Peyer's patch (tissue), 4 donors: Measurements from ENCODE around the gene IKBIP. TPM values are rescaled to one million over a fixed set of nuclear protein-coding genes. Genes with fewer than 3 reads are reported as not detected.
"Not testable (repeated sequence)": the region's sequence is repeated elsewhere in the genome, so short reads cannot be mapped to it uniquely, and the experiment has no call there.

Source experiments
- DNase-seq, 3 donors: peaks; one replicate each; pipeline ENCODE4 v3.0.0-alpha.2; 2017 to 2019
- H3K27ac ChIP-seq, 4 donors: fragments of 200-600 bp; sonication (generic); one replicate each; pipeline ENCODE4 v1.5.1; 2016 to 2019
- H3K27me3 ChIP-seq, 2 donors: fragments of 200-600 bp; sonication (generic); one replicate each; pipeline ENCODE4 v1.5.1; 2019
- H3K36me3 ChIP-seq, 3 donors: fragments of 200-600 bp; sonication (generic); one replicate each; pipeline ENCODE4 v1.5.1; 2016 to 2019
- H3K4me1 ChIP-seq, 4 donors: fragments of 200-600 bp; sonication (generic); one replicate each; pipeline ENCODE4 v1.5.1; 2016 to 2019
- H3K4me3 ChIP-seq, 4 donors: fragments of 200-600 bp; sonication (generic); 1 replicate in 3 of 4; 2 replicates in 1 of 4; pipeline ENCODE4 v1.5.1; 2016 to 2019; ENCODE audit warnings: mild to moderate bottlenecking in 1 of 4
- H3K9me3 ChIP-seq, 4 donors: fragments of 200-600 bp; sonication (generic); one replicate each; pipeline ENCODE4 v1.5.1; 2016 to 2019; ENCODE audit warnings: mild to moderate bottlenecking in 1 of 4
- POLR2A ChIP-seq, 2 donors: fragments of 450-650 bp; IDR thresholded peaks; one replicate each; pipeline ENCODE4 v1.5.1; 2017; ENCODE audit warnings: antibody characterized with exemption in 2 of 2, mild to moderate bottlenecking in 2 of 2, moderate library complexity in 2 of 2
- small RNA-seq, 2 donors: library from RNA; depleted of rRNA; stranded (forward); fragments of <200 nt; gene quantifications; one replicate each; pipeline ENCODE3, GENCODE V24; 2016
- total RNA-seq, 4 donors: library from RNA; depleted of rRNA; stranded (reverse); fragments of >200 nt; gene quantifications; one replicate each; pipeline ENCODE4 v1.1.0, GENCODE V29; 2016
- TF ChIP-seq, protein P1 (sequence below), 6 experiments: fragments of 450-650 bp in 4 of 6; fragments of 200-600 bp in 2 of 6; sonication (generic) in 1 of 6; IDR thresholded peaks; one replicate each; pipeline ENCODE4 v1.5.1; 2017 to 2019; ENCODE audit warnings: antibody characterized with exemption in 6 of 6, mild to moderate bottlenecking in 3 of 6, moderate library complexity in 1 of 6

IKBIP gene
- total RNA-seq, 4 donors from 2014 or later = 2.6 to 10.7 (median 3.8) TPM; not detected in 1

DNA sequence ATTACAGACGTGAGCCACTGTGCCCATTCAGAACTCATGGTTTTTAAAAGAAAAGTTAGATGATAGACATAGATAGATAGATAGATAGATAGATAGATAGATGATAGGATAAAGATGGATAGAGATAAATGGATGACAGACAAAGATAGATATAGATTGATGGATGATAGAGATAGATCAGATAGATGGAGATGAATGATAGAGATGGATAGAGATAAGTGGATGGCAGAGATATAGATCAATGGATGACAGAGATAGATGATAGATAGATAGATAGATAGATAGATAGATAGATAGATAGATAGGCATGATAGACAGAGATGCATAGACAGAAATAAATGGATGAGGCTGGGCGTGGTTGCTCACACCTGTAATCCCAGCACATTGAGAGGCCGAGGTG lies 64.8 kb downstream of the IKBIP start:
- TF ChIP-seq, protein P1, sequence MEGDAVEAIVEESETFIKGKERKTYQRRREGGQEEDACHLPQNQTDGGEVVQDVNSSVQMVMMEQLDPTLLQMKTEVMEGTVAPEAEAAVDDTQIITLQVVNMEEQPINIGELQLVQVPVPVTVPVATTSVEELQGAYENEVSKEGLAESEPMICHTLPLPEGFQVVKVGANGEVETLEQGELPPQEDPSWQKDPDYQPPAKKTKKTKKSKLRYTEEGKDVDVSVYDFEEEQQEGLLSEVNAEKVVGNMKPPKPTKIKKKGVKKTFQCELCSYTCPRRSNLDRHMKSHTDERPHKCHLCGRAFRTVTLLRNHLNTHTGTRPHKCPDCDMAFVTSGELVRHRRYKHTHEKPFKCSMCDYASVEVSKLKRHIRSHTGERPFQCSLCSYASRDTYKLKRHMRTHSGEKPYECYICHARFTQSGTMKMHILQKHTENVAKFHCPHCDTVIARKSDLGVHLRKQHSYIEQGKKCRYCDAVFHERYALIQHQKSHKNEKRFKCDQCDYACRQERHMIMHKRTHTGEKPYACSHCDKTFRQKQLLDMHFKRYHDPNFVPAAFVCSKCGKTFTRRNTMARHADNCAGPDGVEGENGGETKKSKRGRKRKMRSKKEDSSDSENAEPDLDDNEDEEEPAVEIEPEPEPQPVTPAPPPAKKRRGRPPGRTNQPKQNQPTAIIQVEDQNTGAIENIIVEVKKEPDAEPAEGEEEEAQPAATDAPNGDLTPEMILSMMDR (IDR thresholded peaks at IDR 0.05) = no peak
- TF ChIP-seq POLR2A (IDR thresholded peaks at IDR 0.05) = no peak
- Histone ChIP-seq H3K27ac (no peak overlapping the region), H3K36me3 (no peaks in the 10 kb centered on the region)

DNA sequence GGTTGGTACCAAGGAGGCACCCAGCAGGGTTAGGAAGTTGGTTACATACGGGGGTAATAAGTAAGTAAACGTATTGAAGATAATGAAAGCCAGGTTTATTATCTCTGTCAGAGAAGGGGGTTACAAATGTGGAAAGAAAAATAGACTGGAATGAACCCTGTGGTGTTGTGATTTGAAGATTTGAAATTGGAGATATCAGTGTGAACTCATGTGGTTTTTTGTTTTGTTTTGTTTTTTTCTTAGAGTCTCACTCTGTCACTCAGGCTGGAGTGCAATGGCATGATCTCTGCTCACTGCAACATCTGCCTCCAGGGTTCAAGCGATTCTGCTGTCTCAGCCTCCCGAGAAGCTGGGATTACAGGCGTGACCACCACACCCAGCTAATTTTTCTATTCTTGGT lies 65.2 kb downstream of the IKBIP start:
- Histone ChIP-seq H3K9me3 (no peaks in the 10 kb centered on the region), H3K27me3 (no peaks in the 10 kb centered on the region), H3K36me3 (no peaks in the 10 kb centered on the region), H3K27ac (peak overlapping the region in 3 of 4 donors; percentile 63 to 89 (median 82)), H3K4me1 (peaks cover 0 to 11% (median 0%) of the 10 kb centered on the region in 4 donors), H3K4me3 (no peak overlapping the region)
- DNase-seq = no peak
- TF ChIP-seq POLR2A (IDR thresholded peaks at IDR 0.05) = no peak
- TF ChIP-seq, protein P1 (IDR thresholded peaks at IDR 0.05) = no peak

More for the DNA sequence above, 64.8 kb downstream of the IKBIP start:
- Histone ChIP-seq H3K4me1 (peaks cover 0 to 6% (median 0%) of the 10 kb centered on the region in 4 donors), H3K9me3 (no peaks in the 10 kb centered on the region), H3K27me3 (no peaks in the 10 kb centered on the region), H3K4me3 (no peak overlapping the region)
- no peak for DNase-seq

DNA sequence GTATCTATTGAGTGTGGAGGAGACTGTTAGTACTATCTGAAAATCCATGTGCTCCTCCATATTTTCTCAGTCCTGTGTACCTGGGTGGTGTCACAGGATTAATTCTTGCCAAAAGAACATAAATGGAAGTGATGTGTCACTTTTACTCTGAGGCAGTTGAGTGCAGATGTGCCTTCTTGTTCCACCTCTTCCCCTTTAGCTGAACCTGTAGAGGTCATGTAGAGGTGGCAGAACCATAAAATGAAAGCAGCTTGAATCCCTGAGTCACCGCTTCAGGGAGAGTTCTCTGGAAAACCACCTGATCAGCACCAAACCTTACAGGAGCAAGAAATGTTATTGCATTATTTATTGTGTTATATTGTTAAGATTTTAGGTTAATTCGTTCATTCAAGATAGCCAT lies 65.8 kb downstream of the IKBIP start:
- H3K36me3 ChIP-seq = no peaks in the 10 kb centered on the region
- H3K4me1 ChIP-seq = peaks cover 0 to 12% (median 0%) of the 10 kb centered on the region in 4 donors
- H3K27me3 ChIP-seq = no peaks in the 10 kb centered on the region
- no peak overlapping the region for H3K4me3 ChIP-seq
- peak overlapping the region in 3 of 4 donors; percentile 63 to 89 (median 82) for H3K27ac ChIP-seq
- no peaks in the 10 kb centered on the region for H3K9me3 ChIP-seq
- TF ChIP-seq POLR2A (IDR thresholded peaks at IDR 0.05) = no peak
- TF ChIP-seq, protein P1 (IDR thresholded peaks at IDR 0.05) = no peak
- peak in 1 of 3 donors; percentile 56 for DNase-seq

DNA sequence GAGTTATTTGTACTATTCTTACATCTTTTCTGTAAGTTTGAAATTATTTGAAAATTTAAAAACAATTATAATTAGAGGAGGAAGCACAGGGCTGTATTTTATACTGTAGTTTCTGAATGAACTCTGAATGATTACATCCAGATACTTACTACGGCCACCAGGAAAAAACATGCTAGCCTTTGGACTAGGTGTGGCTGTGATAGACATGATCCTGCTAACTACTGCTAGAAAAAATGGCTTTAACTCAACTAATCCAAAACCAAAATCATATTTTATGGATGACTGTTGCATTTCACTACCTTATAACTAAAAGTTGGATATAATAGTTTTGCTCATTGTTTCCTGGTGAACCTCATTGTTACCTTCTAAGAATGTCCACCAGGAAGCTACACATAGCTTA lies 66.2 kb downstream of the IKBIP start:
- H3K27ac ChIP-seq = peak overlapping the region in 3 of 4 donors; percentile 63 to 89 (median 82)
- H3K4me3 ChIP-seq = no peak overlapping the region
- no peaks in the 10 kb centered on the region for H3K9me3 ChIP-seq
- H3K4me1 ChIP-seq = peaks cover 0 to 16% (median 0%) of the 10 kb centered on the region in 4 donors
- H3K27me3 ChIP-seq = no peaks in the 10 kb centered on the region
- peak in 1 of 3 donors; percentile 72 for DNase-seq
- no peaks in the 10 kb centered on the region for H3K36me3 ChIP-seq
- no peak for TF ChIP-seq POLR2A (IDR thresholded peaks at IDR 0.05)
- TF ChIP-seq, protein P1 (IDR thresholded peaks at IDR 0.05) = peak in 3 of 6 experiments; percentile 49 to 56 (median 53)

DNA sequence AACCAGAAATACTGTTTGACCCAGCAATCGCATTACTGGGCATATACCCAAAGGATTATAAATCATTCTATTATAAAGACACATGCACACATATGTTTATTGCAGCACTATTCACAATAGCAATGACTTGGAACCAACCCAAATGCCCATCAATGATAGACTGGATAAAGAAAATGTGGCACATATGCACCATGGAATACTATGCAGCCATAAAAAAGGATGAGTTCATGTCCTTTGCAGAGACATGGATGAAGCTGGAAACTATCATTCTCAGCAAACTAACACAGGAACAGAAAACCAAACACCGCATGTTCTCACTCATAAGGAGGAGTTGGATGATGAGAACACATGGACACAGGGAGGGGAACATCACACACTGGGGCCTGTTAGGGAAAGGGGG lies 67.8 kb downstream of the IKBIP start:
- not testable (repeated sequence) for H3K27ac ChIP-seq, H3K27me3 ChIP-seq, H3K4me3 ChIP-seq, H3K9me3 ChIP-seq, DNase-seq, H3K36me3 ChIP-seq
- H3K4me1 ChIP-seq = peaks cover 0 to 16% (median 0%) of the 10 kb centered on the region in 4 donors

DNA sequence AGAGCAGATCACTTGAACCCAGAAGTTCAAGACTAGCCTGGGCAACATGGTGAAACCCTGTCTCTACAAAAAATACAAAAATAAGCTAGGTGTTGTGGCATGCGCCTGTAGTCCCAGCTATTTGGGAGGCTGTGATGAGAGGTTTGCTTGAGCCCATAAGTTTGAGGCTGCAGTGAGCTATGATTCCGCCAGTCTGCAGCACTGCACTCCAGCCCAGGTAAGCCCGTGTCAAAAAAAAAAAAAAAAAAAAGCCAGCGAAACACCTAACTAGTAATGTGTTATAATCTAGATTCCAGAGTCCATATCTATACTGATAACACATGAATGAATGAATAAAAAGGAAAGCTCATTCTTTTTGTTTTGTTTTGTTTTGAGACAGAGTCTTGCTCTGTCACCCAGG lies 69.6 kb downstream of the IKBIP start:
- Histone ChIP-seq H3K9me3 (no peaks in the 10 kb centered on the region), H3K36me3 (no peaks in the 10 kb centered on the region), H3K4me3 (no peak overlapping the region), H3K4me1 (peaks cover 0 to 16% (median 0%) of the 10 kb centered on the region in 4 donors), H3K27me3 (no peaks in the 10 kb centered on the region), H3K27ac (peak overlapping the region in 3 of 4 donors; percentile 49 to 77 (median 75))
- peak in 1 of 3 donors; percentile 51 for DNase-seq
- no peak for TF ChIP-seq POLR2A (IDR thresholded peaks at IDR 0.05)
- TF ChIP-seq, protein P1 (IDR thresholded peaks at IDR 0.05) = peak in 3 of 6 experiments; percentile 46 to 59 (median 57)

Small RNA genes within 50 kb of the gene (small RNA-seq; reads per million reads assigned to genes)
- 20.9 to 45.7 reads per million in 2 donors for gene SNORA53

Other genes starting within 250 kb of the IKBIP start
- gene TMPO, start 129.2 kb downstream of the IKBIP start, total RNA-seq = 100 to 1,000 TPM in 1 of 4 donors, 10 to 100 TPM in 3; 68.8 to 131 (median 81.8) TPM
- 100 to 1,000 TPM; 300 to 805 (median 534) TPM for gene SLC25A3, start 51.1 kb downstream of the IKBIP start, total RNA-seq
- gene APAF1, start 502 bp upstream of the IKBIP start, total RNA-seq = 10 to 100 TPM; 14.7 to 28.9 (median 22.7) TPM